WI38 (cell line): ENCODE measurements around the gene EEIG2.
"Not testable (repeated sequence)": the region's sequence is repeated elsewhere in the genome, so short reads cannot be mapped to it uniquely, and the experiment has no call there.

ENCODE experiments used
- H3K4me3 ChIP-seq: 2 replicates; pipeline ENCODE4 v1.5.1; 2011; ENCODE audit warnings: low read depth, mild to moderate bottlenecking, control low read depth, low read length
- CTCF ChIP-seq: IDR thresholded peaks from 2 replicates; pipeline ENCODE4 v1.5.1; 2012; ENCODE audit warnings: low read depth, mild to moderate bottlenecking, control low read depth, low read length

EEIG2 gene

GRCh38 chr1:108534759-108535158 lies 25.1 kb upstream of the EEIG2 start:
- H3K4me3 ChIP-seq: no peak overlapping the region
- TF ChIP-seq CTCF: no peak

- not testable (repeated sequence) for H3K4me3 ChIP-seq
Observed at GRCh38 chr1:108535315-108535897, 24.5 kb upstream of the EEIG2 start.

GRCh38 chr1:108536021-108536420 lies 23.9 kb upstream of the EEIG2 start:
- not testable (repeated sequence) for H3K4me3 ChIP-seq

- H3K4me3 ChIP-seq: not testable (repeated sequence)
Observed at GRCh38 chr1:108536791-108537190, 23.1 kb upstream of the EEIG2 start.

- H3K4me3 ChIP-seq: no peak overlapping the region
- no peak for TF ChIP-seq CTCF
Observed at GRCh38 chr1:108537976-108538375, 21.9 kb upstream of the EEIG2 start.

GRCh38 chr1:108540977-108541376 lies 18.9 kb upstream of the EEIG2 start:
- TF ChIP-seq CTCF: no peak
- no peak overlapping the region for H3K4me3 ChIP-seq

- no peak for TF ChIP-seq CTCF
- no peak overlapping the region for H3K4me3 ChIP-seq
Observed at GRCh38 chr1:108541861-108542260, 18.0 kb upstream of the EEIG2 start.

- not testable (repeated sequence) for H3K4me3 ChIP-seq
Observed at GRCh38 chr1:108547493-108547892, 12.4 kb upstream of the EEIG2 start.

GRCh38 chr1:108551137-108551862 lies 8.6 kb upstream of the EEIG2 start:
- no peak for TF ChIP-seq CTCF
- H3K4me3 ChIP-seq: no peak overlapping the region

GRCh38 chr1:108553905-108554304 lies 6.0 kb upstream of the EEIG2 start:
- H3K4me3 ChIP-seq: no peak overlapping the region
- TF ChIP-seq CTCF: no peak
